ENCODE measurements around the gene GNG13. TPM values are rescaled to one million over a fixed set of nuclear protein-coding genes. Genes with fewer than 3 reads are reported as not detected.

GNG13 gene
- total RNA-seq, 1 experiment from 2014 or later = not detected

DNA sequence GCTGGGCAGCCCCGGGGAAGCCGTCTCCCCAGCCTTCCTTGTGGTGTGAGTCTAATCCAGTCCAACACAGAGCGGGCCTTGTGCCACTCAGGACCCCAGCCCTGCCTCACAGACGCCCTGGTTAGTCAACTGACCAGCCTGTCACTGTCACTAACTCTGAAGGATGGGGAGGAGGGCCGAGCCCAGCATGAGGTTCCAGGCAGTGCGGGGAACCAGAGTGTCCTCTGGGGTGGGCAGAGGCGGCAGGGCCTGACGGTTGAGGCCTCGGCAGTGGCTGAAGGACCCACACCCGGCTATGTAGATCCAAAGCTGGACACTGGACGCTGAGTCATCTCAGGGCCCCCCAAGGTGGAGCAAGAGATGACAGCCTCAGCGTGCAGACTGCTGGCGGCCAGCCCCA is 21.0 kb downstream of the GNG13 start:
- H3K4me1 ChIP-seq (ENCODE audit: insufficient read depth, low read length) = no peaks in the 10 kb centered on the region

More for the DNA sequence above, 21.0 kb downstream of the GNG13 start:
- no peak overlapping the region for H3K4me3 Mint-ChIP-seq
- no peaks in the 10 kb centered on the region for H3K79me1 ChIP-seq (ENCODE audit: insufficient read depth, low read depth, low read length, poor library complexity, severe bottlenecking)
- no peak overlapping the region for H4K5ac ChIP-seq (ENCODE audit: insufficient read length, low read depth, low read length)
- TF ChIP-seq, protein P1, sequence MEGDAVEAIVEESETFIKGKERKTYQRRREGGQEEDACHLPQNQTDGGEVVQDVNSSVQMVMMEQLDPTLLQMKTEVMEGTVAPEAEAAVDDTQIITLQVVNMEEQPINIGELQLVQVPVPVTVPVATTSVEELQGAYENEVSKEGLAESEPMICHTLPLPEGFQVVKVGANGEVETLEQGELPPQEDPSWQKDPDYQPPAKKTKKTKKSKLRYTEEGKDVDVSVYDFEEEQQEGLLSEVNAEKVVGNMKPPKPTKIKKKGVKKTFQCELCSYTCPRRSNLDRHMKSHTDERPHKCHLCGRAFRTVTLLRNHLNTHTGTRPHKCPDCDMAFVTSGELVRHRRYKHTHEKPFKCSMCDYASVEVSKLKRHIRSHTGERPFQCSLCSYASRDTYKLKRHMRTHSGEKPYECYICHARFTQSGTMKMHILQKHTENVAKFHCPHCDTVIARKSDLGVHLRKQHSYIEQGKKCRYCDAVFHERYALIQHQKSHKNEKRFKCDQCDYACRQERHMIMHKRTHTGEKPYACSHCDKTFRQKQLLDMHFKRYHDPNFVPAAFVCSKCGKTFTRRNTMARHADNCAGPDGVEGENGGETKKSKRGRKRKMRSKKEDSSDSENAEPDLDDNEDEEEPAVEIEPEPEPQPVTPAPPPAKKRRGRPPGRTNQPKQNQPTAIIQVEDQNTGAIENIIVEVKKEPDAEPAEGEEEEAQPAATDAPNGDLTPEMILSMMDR (conservative IDR thresholded peaks at IDR 0.05) = no peak
- no peak overlapping the region for H4K8ac ChIP-seq (replicated peaks; ENCODE audit: insufficient read length, low read depth, low read length)
- no peak overlapping the region for H4K91ac ChIP-seq (ENCODE audit: insufficient read length, low read depth, low read length)
- no peaks in the 10 kb centered on the region for H3K4me1 Mint-ChIP-seq
- no peak overlapping the region for H3T11ph ChIP-seq (ENCODE audit: low read length)
- no peak overlapping the region for H3K4ac ChIP-seq (ENCODE audit: low read depth, low read length)
- no peak overlapping the region for H3K56ac ChIP-seq (ENCODE audit: insufficient read length, low read depth, low read length)
- H2BK5ac ChIP-seq (ENCODE audit: insufficient read length, low read length) = no peak overlapping the region
- no peaks in the 10 kb centered on the region for H3K36me3 Mint-ChIP-seq (ENCODE audit: insufficient read depth in 1 of 3, low read depth in 3 of 3)
- H3K9ac ChIP-seq (ENCODE audit: extremely low read depth, insufficient read length, low read length) = no peak overlapping the region
- H2BK120ac ChIP-seq (ENCODE audit: low read depth, low read length, poor library complexity, severe bottlenecking) = no peak overlapping the region
- H3K4me2 ChIP-seq (ENCODE audit: insufficient read depth, insufficient read length, low read length) = no peak overlapping the region
- no peak for DNase-seq
- H4K20me1 ChIP-seq (ENCODE audit: control insufficient read depth, insufficient read depth, insufficient read length) = peaks cover 3% of the 10 kb centered on the region
- no peak overlapping the region for H2BK20ac ChIP-seq (ENCODE audit: low read depth, low read length, poor library complexity, severe bottlenecking)
- H2AFZ ChIP-seq (ENCODE audit: low read length) = no peak overlapping the region
- H3K18ac ChIP-seq (ENCODE audit: insufficient read length, low read depth, low read length) = no peak overlapping the region
- no peak overlapping the region for H3K27ac Mint-ChIP-seq
- H3K27me3 ChIP-seq (ENCODE audit: insufficient read depth, low read length) = no peaks in the 10 kb centered on the region; the same call in 1 of the 2 replicates
- no peak overlapping the region for H3K14ac ChIP-seq (ENCODE audit: insufficient read depth, low read length)
- no peak overlapping the region for H2BK12ac ChIP-seq (ENCODE audit: insufficient read length, low read depth, low read length)
- no peaks in the 10 kb centered on the region for H3K9me3 ChIP-seq (ENCODE audit: control insufficient read depth, low read depth, low read length)
- H3K79me2 ChIP-seq (ENCODE audit: insufficient read depth, low read length) = no peaks in the 10 kb centered on the region
- WGBS (ENCODE audit: extremely low coverage, insufficient read length, low lambda C conversion rate) = no CpG with 5 or more reads among the region's 13 CpGs
- no peak overlapping the region for H3K23ac ChIP-seq (ENCODE audit: insufficient read length, low read depth, low read length)
- H2AK5ac ChIP-seq (ENCODE audit: insufficient read length, low read length) = no peak overlapping the region
- H3K23me2 ChIP-seq (ENCODE audit: insufficient read length, low read depth, low read length, poor library complexity, severe bottlenecking) = no peaks in the 10 kb centered on the region
- no peak overlapping the region for H2BK15ac ChIP-seq (ENCODE audit: low read depth, low read length)
- H3K9me3 Mint-ChIP-seq = no peaks in the 10 kb centered on the region
- H3K27ac ChIP-seq (ENCODE audit: insufficient read length, low read depth, low read length) = no peak overlapping the region
- peaks cover 31% of the 10 kb centered on the region for H3K27me3 Mint-ChIP-seq (ENCODE audit: low read depth)
